HL-60/S4 treated with phorbol 12-myristate 13-acetate at 8.2 ng/mL for 4 days and 3 days (cell line): ENCODE data around the gene CATSPER2.
"Not testable (repeated sequence)": the region's sequence is repeated elsewhere in the genome, so short reads cannot be mapped to it uniquely, and the experiment has no call there.

ENCODE experiments used
- in situ Hi-C: fragments of 300-500 bp; cut with MboI; formaldehyde crosslinking; loops from 2 replicates; pipeline ENCODE4 v1.15.0; 2022; ENCODE audit warnings: low sequenced_read_pairs

The CATSPER2 gene

GRCh38 chr15:43648649-43649429, at the start of gene CATSPER2:
TSS of gene CATSPER2 (minus strand) at chr15:43648844. CDS start at chr15:43648061, 783 bp downstream.
- in situ Hi-C loops, result no loop called here

GRCh38 chr15:43693148-43694022, 44.7 kb upstream of the CATSPER2 start, which contains the start of gene CKMT1A:
TSS of gene CKMT1A (plus strand) at chr15:43693859. CDS start at chr15:43694051, 192 bp downstream.
- in situ Hi-C loops, result not testable (repeated sequence)

GRCh38 chr15:43692679-43693078, 44.0 kb upstream of the CATSPER2 start:
- in situ Hi-C loops, result not testable (repeated sequence)

- in situ Hi-C loops, result not testable (repeated sequence)
Observed at GRCh38 chr15:43689604-43690301, 41.1 kb upstream of the CATSPER2 start.

- in situ Hi-C loops, result not testable (repeated sequence)
Observed at GRCh38 chr15:43674175-43674574, 25.5 kb upstream of the CATSPER2 start.

- in situ Hi-C loops, result not testable (repeated sequence)
Observed at GRCh38 chr15:43666177-43666576, 17.5 kb upstream of the CATSPER2 start.

- in situ Hi-C loops, result not testable (repeated sequence)
Observed at GRCh38 chr15:43663333-43663732, 14.7 kb upstream of the CATSPER2 start.

GRCh38 chr15:43662293-43662692, 13.6 kb upstream of the CATSPER2 start:
- in situ Hi-C loops, result not testable (repeated sequence)

GRCh38 chr15:43659727-43660126, 11.1 kb upstream of the CATSPER2 start:
- in situ Hi-C loops, result not testable (repeated sequence)

- in situ Hi-C loops, result not testable (repeated sequence)
Observed at GRCh38 chr15:43649430-43649926, 834 bp upstream of the CATSPER2 start.

GRCh38 chr15:43638464-43639204, 10.0 kb downstream of the CATSPER2 start:
- in situ Hi-C loops, result not testable (repeated sequence)

- in situ Hi-C loops, result not testable (repeated sequence)
Observed at GRCh38 chr15:43626937-43627336, 21.7 kb downstream of the CATSPER2 start.

- in situ Hi-C loops, result no loop called here
Observed at GRCh38 chr15:43625106-43625505, 23.5 kb downstream of the CATSPER2 start.

- in situ Hi-C loops, result not testable (repeated sequence)
Observed at GRCh38 chr15:43622068-43622799, 26.4 kb downstream of the CATSPER2 start.

GRCh38 chr15:43618700-43619099, 29.9 kb downstream of the CATSPER2 start, which contains the start of gene STRC:
TSS of gene STRC (minus strand) at chr15:43618800. CDS start at chr15:43618722, 78 bp downstream.
- in situ Hi-C loops, result not testable (repeated sequence)

GRCh38 chr15:43617750-43618149, 30.9 kb downstream of the CATSPER2 start:
- in situ Hi-C loops, result not testable (repeated sequence)

GRCh38 chr15:43602233-43602632, 46.4 kb downstream of the CATSPER2 start:
- in situ Hi-C loops, result not testable (repeated sequence)

GRCh38 chr15:43600200-43600599, 48.4 kb downstream of the CATSPER2 start:
- in situ Hi-C loops, result not testable (repeated sequence)

- in situ Hi-C loops, result not testable (repeated sequence)
Observed at GRCh38 chr15:43599131-43599530, 49.5 kb downstream of the CATSPER2 start.
